IMR-90 (cell line): ENCODE measurements around the gene SLC39A8. TPM values are rescaled to one million over a fixed set of nuclear protein-coding genes. Genes with fewer than 3 reads are reported as not detected.

ENCODE experiments used
- ATAC-seq: fragments of 200-7000 bp; cut with Tn5 transposase; 2 replicates; pipeline ENCODE4 v1.9.1; 2020; ENCODE audit warnings: low read depth, mild to moderate bottlenecking, moderate library complexity
- BruUV-seq: library from RNA; stranded (reverse); fragments of 400-500 nt; replicated peaks from 2 replicates; lab custom pipeline; 2021; lab: Mats Ljungman, UMichigan
- CTCF ChIA-PET: fragments of 300-600 bp; formaldehyde crosslinking; extraction: SDS; loops from one replicate; lab custom pipeline; 2021; ENCODE audit warnings: antibody characterized with exemption; lab: Yijun Ruan, JAX
- POLR2A ChIA-PET: fragments of 300-600 bp; sonication (Branson Sonifier 250); formaldehyde crosslinking; loops from one replicate; lab custom pipeline; 2022; ENCODE audit warnings: antibody characterized with exemption; ENCODE audit not compliant: unreplicated experiment; lab: Charles Lee
- DNase-seq: peaks from one replicate; pipeline ENCODE4 v3.0.0; 2013
- H2AFZ ChIP-seq: replicated peaks from 2 replicates; pipeline ENCODE3; 2013; ENCODE audit warnings: low read length, mild to moderate bottlenecking; ENCODE audit not compliant: poor library complexity
- H2AK5ac ChIP-seq: 2 replicates; pipeline ENCODE4 v1.6.1; 2013; ENCODE audit warnings: low read depth, low read length, inconsistent platforms
- H2AK9ac ChIP-seq: replicated peaks from 2 replicates; pipeline ENCODE3; 2013; ENCODE audit warnings: mild to moderate bottlenecking, low read depth, low read length, moderate library complexity; ENCODE audit not compliant: poor library complexity
- H2BK120ac ChIP-seq: 2 replicates; pipeline ENCODE4 v1.6.1; 2013; ENCODE audit warnings: low read depth, low read length, inconsistent platforms
- H2BK15ac ChIP-seq: 3 replicates; pipeline ENCODE4 v1.6.1; 2013; ENCODE audit warnings: low read depth, low read length, inconsistent platforms
- H2BK20ac ChIP-seq: 2 replicates; pipeline ENCODE4 v1.6.1; 2013; ENCODE audit warnings: low read depth, mild to moderate bottlenecking, inconsistent platforms, low read length, moderate library complexity
- H2BK5ac ChIP-seq: 2 replicates; pipeline ENCODE4 v1.6.1; 2013; ENCODE audit warnings: mild to moderate bottlenecking, low read depth, low read length, inconsistent platforms; ENCODE audit not compliant: poor library complexity, severe bottlenecking
- H3K14ac ChIP-seq: replicated peaks from 2 replicates; pipeline ENCODE4 v1.6.1; 2013; ENCODE audit warnings: low read depth, low read length, inconsistent platforms
- H3K18ac ChIP-seq: 2 replicates; pipeline ENCODE4 v1.6.1; 2013; ENCODE audit warnings: low read depth, low read length, control low read depth
- H3K23ac ChIP-seq: 2 replicates; pipeline ENCODE4 v1.6.1; 2013; ENCODE audit warnings: low read depth, low read length, inconsistent platforms
- H3K27ac ChIP-seq: 2 replicates; pipeline ENCODE4 v1.5.1; 2013; ENCODE audit warnings: mild to moderate bottlenecking, control low read depth, low read length; ENCODE audit not compliant: insufficient read depth
- H3K27me3 ChIP-seq: 2 replicates; pipeline ENCODE4 v1.6.1; 2013; ENCODE audit warnings: low read length; ENCODE audit not compliant: control insufficient read depth, insufficient read depth
- H3K36me3 ChIP-seq: 2 replicates; pipeline ENCODE4 v1.6.1; 2013; ENCODE audit warnings: low read length, mixed read lengths; ENCODE audit not compliant: control insufficient read depth, insufficient read depth
- H3K4ac ChIP-seq: 2 replicates; pipeline ENCODE4 v1.6.1; 2013; ENCODE audit warnings: low read depth, low read length, inconsistent platforms
- H3K4me1 ChIP-seq: 2 replicates; pipeline ENCODE4 v1.6.1; 2013; ENCODE audit warnings: low read length, mixed read lengths; ENCODE audit not compliant: control insufficient read depth, insufficient read depth
- H3K4me2 ChIP-seq: 2 replicates; pipeline ENCODE4 v1.6.1; 2013; ENCODE audit warnings: low read depth, mild to moderate bottlenecking, control low read depth, low read length, moderate library complexity
- H3K4me3 ChIP-seq: 2 replicates; pipeline ENCODE4 v1.5.1; 2013; ENCODE audit warnings: low read depth, mild to moderate bottlenecking, control low read depth, low read length, moderate library complexity; ENCODE audit not compliant: insufficient read depth
- H3K56ac ChIP-seq: 2 replicates; pipeline ENCODE4 v1.6.1; 2013; ENCODE audit warnings: low read length, inconsistent platforms; ENCODE audit not compliant: insufficient read depth; ENCODE audit errors: extremely low read depth
- H3K79me1 ChIP-seq, 2 experiments: 2 replicates each; pipeline ENCODE4 v1.6.1; 2013; ENCODE audit warnings: low read length in 2 of 2, inconsistent platforms in 1 of 2, low read depth in 1 of 2
- H3K9ac ChIP-seq: 2 replicates; pipeline ENCODE4 v1.6.1; 2013; ENCODE audit warnings: low read depth, low read length, control low read depth
- H3K9me1 ChIP-seq: 2 replicates; pipeline ENCODE4 v1.6.1; 2013; ENCODE audit warnings: low read length, inconsistent platforms; ENCODE audit not compliant: insufficient read depth
- H3K9me3 ChIP-seq: 2 replicates; pipeline ENCODE4 v1.6.1; 2013; ENCODE audit warnings: low read length; ENCODE audit not compliant: control insufficient read depth, insufficient read depth
- H4K20me1 ChIP-seq: 2 replicates; pipeline ENCODE4 v1.6.1; 2013; ENCODE audit warnings: low read length, inconsistent platforms; ENCODE audit not compliant: insufficient read depth
- H4K5ac ChIP-seq: 2 replicates; pipeline ENCODE4 v1.6.1; 2013; ENCODE audit warnings: mild to moderate bottlenecking, low read depth, low read length, control low read depth
- H4K8ac ChIP-seq, 2 experiments: 2 replicates each; pipeline ENCODE4 v1.6.1; 2013; ENCODE audit warnings: low read depth in 2 of 2, low read length in 2 of 2, control low read depth in 1 of 2, inconsistent platforms in 1 of 2
- H4K91ac ChIP-seq: 2 replicates; pipeline ENCODE4 v1.6.1; 2013; ENCODE audit warnings: low read depth, low read length, inconsistent platforms; ENCODE audit not compliant: insufficient read depth
- CHD1 ChIP-seq: IDR thresholded peaks from 2 replicates; pipeline ENCODE4 v1.6.1; 2012; ENCODE audit warnings: low read depth, low read length, improper control_type of control experiment
- FOS ChIP-seq: fragments of 150-350 bp; IDR thresholded peaks from 2 replicates; pipeline ENCODE4 v1.6.1; 2016; ENCODE audit warnings: low read depth, low read length
- MAFK ChIP-seq: IDR thresholded peaks from 2 replicates; pipeline ENCODE4 v1.6.1; 2012; ENCODE audit warnings: low read depth, low read length, improper control_type of control experiment
- MAZ ChIP-seq: IDR thresholded peaks from 2 replicates; pipeline ENCODE4 v1.6.1; 2012; ENCODE audit warnings: low read depth, mild to moderate bottlenecking, low read length, improper control_type of control experiment, moderate library complexity, borderline replicate concordance
- MXI1 ChIP-seq: IDR thresholded peaks from 2 replicates; pipeline ENCODE4 v1.6.1; 2012; ENCODE audit warnings: low read depth, mild to moderate bottlenecking, low read length, moderate library complexity, borderline replicate concordance
- POLR2A ChIP-seq: IDR thresholded peaks from 2 replicates; pipeline ENCODE4 v1.6.1; 2012; ENCODE audit warnings: mild to moderate bottlenecking, low read depth, low read length
- RAD21 ChIP-seq: IDR thresholded peaks from 2 replicates; pipeline ENCODE4 v1.6.1; 2012; ENCODE audit warnings: low read length, improper control_type of control experiment
- RFX5 ChIP-seq: IDR thresholded peaks from 2 replicates; pipeline ENCODE4 v1.8.0; 2012; ENCODE audit warnings: low read depth, mild to moderate bottlenecking, low read length, moderate library complexity
- SMC3 ChIP-seq: fragments of 150-350 bp; IDR thresholded peaks from 2 replicates; pipeline ENCODE4 v1.6.1; 2016; ENCODE audit warnings: low read depth, mild to moderate bottlenecking, antibody characterized with exemption, low read length, moderate library complexity
- WGBS, 2 experiments: methylation state at CpG; one replicate each; pipeline versions ENCODE4 v1.1.5 to v1.1.7; 2013; ENCODE audit warnings: missing lambda C conversion rate in 2 of 2; ENCODE audit not compliant: insufficient read length in 1 of 2; ENCODE audit errors: extremely low coverage in 2 of 2; 5-methylcytosine and 5-hydroxymethylcytosine counted together
- dilution Hi-C: fragments of 300-500 bp; cut with HindIII; formaldehyde crosslinking; loops from one replicate; pipeline ENCODE4 v1.14.3; 2018; ENCODE audit warnings: low sequenced_read_pairs; ENCODE audit not compliant: unreplicated experiment
- in situ Hi-C: fragments of 300-500 bp; cut with MboI; formaldehyde crosslinking; loops from 3 replicates; pipeline ENCODE4 v1.14.3; 2019; ENCODE audit warnings: low sequenced_read_pairs, inconsistent platforms, mixed read lengths
- intact Hi-C: fragments of 100-400 bp; cut with micrococcal nuclease; formaldehyde crosslinking; loops from 2 replicates; pipeline ENCODE4 v1.10.0; 2022
- polyA plus RNA-seq, 3 experiments: library from polyadenylated mRNA; depleted of rRNA; stranded (reverse); fragments of >200 nt; gene quantifications; 2 replicates each; pipeline ENCODE4 v1.2.3, GENCODE V29; 2012; ENCODE audit warnings: low replicate concordance in 1 of 3
- total RNA-seq: library from RNA; depleted of rRNA; stranded (reverse); fragments of >200 nt; gene quantifications from 2 replicates; pipeline ENCODE4 v1.2.3, GENCODE V29; 2012
- TF ChIP-seq, protein P1 (sequence below): conservative IDR thresholded peaks from 2 replicates; pipeline ENCODE4 v1.5.1; 2012; ENCODE audit warnings: mild to moderate bottlenecking, low read depth, low read length, improper control_type of control experiment
- TF ChIP-seq, protein P2 (sequence below): fragments of 150-350 bp; IDR thresholded peaks from 2 replicates; pipeline ENCODE4 v1.6.1; 2017; ENCODE audit warnings: mild to moderate bottlenecking, antibody characterized with exemption, low read length, low read depth
- TF ChIP-seq, protein P3 (sequence below): fragments of 150-350 bp; IDR thresholded peaks from 2 replicates; pipeline ENCODE4 v1.6.1; 2016; ENCODE audit warnings: low read depth, mild to moderate bottlenecking, low read length, moderate library complexity, borderline replicate concordance

Gene SLC39A8
- total and polyA plus RNA-seq, 2 of the 4 experiments (the other 2 are of a cell fraction) = 0.05 to 0.18 TPM

DNA sequence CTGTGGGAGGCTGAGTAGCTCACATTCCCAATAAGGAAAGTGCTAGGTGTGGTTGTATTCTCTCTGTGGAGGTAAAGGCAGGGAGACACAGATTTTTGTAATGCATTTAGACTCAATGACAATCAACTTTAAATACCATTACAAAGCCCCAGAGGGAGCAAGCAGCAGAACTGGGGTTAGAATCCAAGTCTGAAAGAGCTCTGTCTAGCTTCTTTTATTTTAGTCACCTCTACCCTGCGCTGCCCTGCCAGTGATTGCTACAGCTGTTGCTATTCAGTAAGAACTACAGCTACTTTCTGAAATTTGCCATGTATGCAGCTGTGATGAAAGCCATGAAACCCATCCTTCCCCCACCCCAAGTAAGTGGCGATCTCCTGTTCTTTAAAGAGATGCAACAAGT lies 22.5 kb downstream of the SLC39A8 start:
- no peaks in the 10 kb centered on the region for H3K79me1 ChIP-seq
- no peak overlapping the region for H4K91ac ChIP-seq
- TF ChIP-seq MAZ (no peak), CHD1 (no peak), FOS (no peak), POLR2A (no peak), MAFK (no peak), SMC3 (no peak), MXI1 (no peak), RAD21 (no peak), RFX5 (no peak)
- TF ChIP-seq, protein P1, sequence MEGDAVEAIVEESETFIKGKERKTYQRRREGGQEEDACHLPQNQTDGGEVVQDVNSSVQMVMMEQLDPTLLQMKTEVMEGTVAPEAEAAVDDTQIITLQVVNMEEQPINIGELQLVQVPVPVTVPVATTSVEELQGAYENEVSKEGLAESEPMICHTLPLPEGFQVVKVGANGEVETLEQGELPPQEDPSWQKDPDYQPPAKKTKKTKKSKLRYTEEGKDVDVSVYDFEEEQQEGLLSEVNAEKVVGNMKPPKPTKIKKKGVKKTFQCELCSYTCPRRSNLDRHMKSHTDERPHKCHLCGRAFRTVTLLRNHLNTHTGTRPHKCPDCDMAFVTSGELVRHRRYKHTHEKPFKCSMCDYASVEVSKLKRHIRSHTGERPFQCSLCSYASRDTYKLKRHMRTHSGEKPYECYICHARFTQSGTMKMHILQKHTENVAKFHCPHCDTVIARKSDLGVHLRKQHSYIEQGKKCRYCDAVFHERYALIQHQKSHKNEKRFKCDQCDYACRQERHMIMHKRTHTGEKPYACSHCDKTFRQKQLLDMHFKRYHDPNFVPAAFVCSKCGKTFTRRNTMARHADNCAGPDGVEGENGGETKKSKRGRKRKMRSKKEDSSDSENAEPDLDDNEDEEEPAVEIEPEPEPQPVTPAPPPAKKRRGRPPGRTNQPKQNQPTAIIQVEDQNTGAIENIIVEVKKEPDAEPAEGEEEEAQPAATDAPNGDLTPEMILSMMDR = no peak
- TF ChIP-seq, protein P2, sequence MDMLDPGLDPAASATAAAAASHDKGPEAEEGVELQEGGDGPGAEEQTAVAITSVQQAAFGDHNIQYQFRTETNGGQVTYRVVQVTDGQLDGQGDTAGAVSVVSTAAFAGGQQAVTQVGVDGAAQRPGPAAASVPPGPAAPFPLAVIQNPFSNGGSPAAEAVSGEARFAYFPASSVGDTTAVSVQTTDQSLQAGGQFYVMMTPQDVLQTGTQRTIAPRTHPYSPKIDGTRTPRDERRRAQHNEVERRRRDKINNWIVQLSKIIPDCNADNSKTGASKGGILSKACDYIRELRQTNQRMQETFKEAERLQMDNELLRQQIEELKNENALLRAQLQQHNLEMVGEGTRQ = no peak
- TF ChIP-seq, protein P3, sequence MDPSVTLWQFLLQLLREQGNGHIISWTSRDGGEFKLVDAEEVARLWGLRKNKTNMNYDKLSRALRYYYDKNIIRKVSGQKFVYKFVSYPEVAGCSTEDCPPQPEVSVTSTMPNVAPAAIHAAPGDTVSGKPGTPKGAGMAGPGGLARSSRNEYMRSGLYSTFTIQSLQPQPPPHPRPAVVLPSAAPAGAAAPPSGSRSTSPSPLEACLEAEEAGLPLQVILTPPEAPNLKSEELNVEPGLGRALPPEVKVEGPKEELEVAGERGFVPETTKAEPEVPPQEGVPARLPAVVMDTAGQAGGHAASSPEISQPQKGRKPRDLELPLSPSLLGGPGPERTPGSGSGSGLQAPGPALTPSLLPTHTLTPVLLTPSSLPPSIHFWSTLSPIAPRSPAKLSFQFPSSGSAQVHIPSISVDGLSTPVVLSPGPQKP = no peak
- DNase-seq = no peak
- H3K4me3 ChIP-seq = no peak overlapping the region
- no CpG with 5 or more reads among the region's 2 CpGs for WGBS, 2 experiments
- no peak overlapping the region for H3K4ac ChIP-seq
- no peak overlapping the region for H2BK5ac ChIP-seq
- H3K14ac ChIP-seq = no peak overlapping the region
- H3K18ac ChIP-seq = no peak overlapping the region
- H4K20me1 ChIP-seq = no peaks in the 10 kb centered on the region
- no peak overlapping the region for H2AK5ac ChIP-seq
- no peaks in the 10 kb centered on the region for H3K4me1 ChIP-seq
- H2AFZ ChIP-seq = no peak overlapping the region
- intact Hi-C loops = no loop called here
- no peak overlapping the region for H3K23ac ChIP-seq
- in situ Hi-C loops = no loop called here
- BruUV-seq = no TSS peak
- no peak overlapping the region for H2AK9ac ChIP-seq
- no peak overlapping the region for H3K9ac ChIP-seq
- H3K9me3 ChIP-seq = no peaks in the 10 kb centered on the region
- ChIA-PET CTCF (no interaction called here), POLR2A (no interaction called here)
- H2BK20ac ChIP-seq = no peak overlapping the region
- H3K4me2 ChIP-seq = no peak overlapping the region
- no peaks in the 10 kb centered on the region for H3K27me3 ChIP-seq
- no peaks in the 10 kb centered on the region for H3K9me1 ChIP-seq
- no peak overlapping the region for H4K5ac ChIP-seq
- H2BK120ac ChIP-seq = no peak overlapping the region
- H2BK15ac ChIP-seq = no peak overlapping the region
- dilution Hi-C loops = no loop called here
- no peak overlapping the region for H3K56ac ChIP-seq
- no peak overlapping the region for H4K8ac ChIP-seq
- ATAC-seq = no peak
- H3K27ac ChIP-seq = no peak overlapping the region
- no peaks in the 10 kb centered on the region for H3K36me3 ChIP-seq
